Rectal smooth muscle tissue (tissue), 1 donor: ENCODE results near the gene PREX1.

Source experiments
- H3K27ac ChIP-seq: one replicate; pipeline ENCODE4 v1.7.0; 2013; ENCODE audit warnings: low read depth, low read length, inconsistent platforms
- H3K27me3 ChIP-seq: one replicate; pipeline ENCODE4 v1.7.0; 2013; ENCODE audit warnings: low read length; ENCODE audit not compliant: control insufficient read depth, insufficient read depth
- H3K36me3 ChIP-seq: one replicate; pipeline ENCODE4 v1.7.0; 2013; ENCODE audit warnings: low read length; ENCODE audit not compliant: control insufficient read depth, insufficient read depth
- H3K4me1 ChIP-seq: one replicate; pipeline ENCODE4 v1.7.0; 2013; ENCODE audit warnings: low read length; ENCODE audit not compliant: control insufficient read depth, insufficient read depth
- H3K4me3 ChIP-seq: one replicate; pipeline ENCODE4 v1.7.0; 2013; ENCODE audit warnings: low read length
- H3K9ac ChIP-seq: one replicate; pipeline ENCODE4 v1.7.0; 2013; ENCODE audit warnings: low read length

Gene PREX1

GRCh38 chr20:48709744-48710143 is 118.1 kb downstream of the PREX1 start:
- Histone ChIP-seq H3K4me1 (no peaks in the 10 kb centered on the region), H3K27ac (no peak overlapping the region), H3K9ac (no peak overlapping the region), H3K4me3 (no peak overlapping the region), H3K27me3 (no peaks in the 10 kb centered on the region), H3K36me3 (no peaks in the 10 kb centered on the region)

GRCh38 chr20:48709058-48709691 is 118.6 kb downstream of the PREX1 start:
- H3K27ac ChIP-seq: no peak overlapping the region
- no peak overlapping the region for H3K4me3 ChIP-seq
- no peaks in the 10 kb centered on the region for H3K27me3 ChIP-seq
- no peaks in the 10 kb centered on the region for H3K4me1 ChIP-seq
- H3K9ac ChIP-seq: no peak overlapping the region
- no peaks in the 10 kb centered on the region for H3K36me3 ChIP-seq

GRCh38 chr20:48708630-48709029 is 119.2 kb downstream of the PREX1 start:
- Histone ChIP-seq H3K9ac (no peak overlapping the region), H3K36me3 (no peaks in the 10 kb centered on the region), H3K27ac (no peak overlapping the region), H3K27me3 (no peaks in the 10 kb centered on the region), H3K4me3 (no peak overlapping the region), H3K4me1 (no peaks in the 10 kb centered on the region)

- H3K36me3 ChIP-seq: no peaks in the 10 kb centered on the region
- no peaks in the 10 kb centered on the region for H3K27me3 ChIP-seq
- no peak overlapping the region for H3K27ac ChIP-seq
- H3K4me3 ChIP-seq: no peak overlapping the region
- no peaks in the 10 kb centered on the region for H3K4me1 ChIP-seq
- no peak overlapping the region for H3K9ac ChIP-seq
Measured at GRCh38 chr20:48708116-48708515, 119.7 kb downstream of the PREX1 start.

- no peaks in the 10 kb centered on the region for H3K36me3 ChIP-seq
- H3K4me1 ChIP-seq: no peaks in the 10 kb centered on the region
Measured at GRCh38 chr20:48706710-48707365, 121.0 kb downstream of the PREX1 start.

GRCh38 chr20:48706116-48706656 is 121.6 kb downstream of the PREX1 start:
- H3K36me3 ChIP-seq: no peaks in the 10 kb centered on the region
- H3K27me3 ChIP-seq: no peaks in the 10 kb centered on the region
- no peak overlapping the region for H3K9ac ChIP-seq
- H3K4me3 ChIP-seq: no peak overlapping the region
- H3K4me1 ChIP-seq: no peaks in the 10 kb centered on the region
- no peak overlapping the region for H3K27ac ChIP-seq

More at GRCh38 chr20:48706710-48707365, 121.0 kb downstream of the PREX1 start:
- Histone ChIP-seq H3K4me3 (no peak overlapping the region), H3K27ac (no peak overlapping the region), H3K27me3 (no peaks in the 10 kb centered on the region), H3K9ac (no peak overlapping the region)

GRCh38 chr20:48705240-48706115 is 122.3 kb downstream of the PREX1 start:
- Histone ChIP-seq H3K4me1 (no peaks in the 10 kb centered on the region), H3K4me3 (no peak overlapping the region), H3K9ac (no peak overlapping the region), H3K36me3 (no peaks in the 10 kb centered on the region), H3K27me3 (no peaks in the 10 kb centered on the region), H3K27ac (no peak overlapping the region)

- no peaks in the 10 kb centered on the region for H3K4me1 ChIP-seq
- no peak overlapping the region for H3K27ac ChIP-seq
Measured at GRCh38 chr20:48704761-48705160, 123.0 kb downstream of the PREX1 start.

GRCh38 chr20:48703511-48704219 is 124.1 kb downstream of the PREX1 start:
- Histone ChIP-seq H3K27ac (no peak overlapping the region), H3K4me1 (no peaks in the 10 kb centered on the region), H3K4me3 (no peak overlapping the region), H3K36me3 (no peaks in the 10 kb centered on the region), H3K27me3 (no peaks in the 10 kb centered on the region), H3K9ac (no peak overlapping the region)

More at GRCh38 chr20:48704761-48705160, 123.0 kb downstream of the PREX1 start:
- H3K4me3 ChIP-seq: no peak overlapping the region
- no peaks in the 10 kb centered on the region for H3K27me3 ChIP-seq
- H3K9ac ChIP-seq: no peak overlapping the region
- H3K36me3 ChIP-seq: no peaks in the 10 kb centered on the region

GRCh38 chr20:48703107-48703506 is 124.7 kb downstream of the PREX1 start:
- Histone ChIP-seq H3K27me3 (no peaks in the 10 kb centered on the region), H3K4me1 (no peaks in the 10 kb centered on the region), H3K36me3 (no peaks in the 10 kb centered on the region), H3K27ac (no peak overlapping the region), H3K9ac (no peak overlapping the region), H3K4me3 (no peak overlapping the region)

- no peaks in the 10 kb centered on the region for H3K4me1 ChIP-seq
- no peaks in the 10 kb centered on the region for H3K27me3 ChIP-seq
- H3K9ac ChIP-seq: no peak overlapping the region
- H3K36me3 ChIP-seq: no peaks in the 10 kb centered on the region
- no peak overlapping the region for H3K4me3 ChIP-seq
- H3K27ac ChIP-seq: no peak overlapping the region
Measured at GRCh38 chr20:48702455-48702913, 125.3 kb downstream of the PREX1 start.

GRCh38 chr20:48701702-48702101 is 126.1 kb downstream of the PREX1 start:
- no peak overlapping the region for H3K27ac ChIP-seq
- no peaks in the 10 kb centered on the region for H3K4me1 ChIP-seq
- H3K4me3 ChIP-seq: no peak overlapping the region
- no peak overlapping the region for H3K9ac ChIP-seq
- H3K27me3 ChIP-seq: no peaks in the 10 kb centered on the region
- H3K36me3 ChIP-seq: no peaks in the 10 kb centered on the region
